Upper lobe of right lung (tissue), 1 donor: ENCODE measurements around the gene UBE2D2. TPM values are rescaled to one million over a fixed set of nuclear protein-coding genes. Genes with fewer than 3 reads are reported as not detected.

Experiments used
- ATAC-seq: fragments of 200-7000 bp; cut with Tn5 transposase; one replicate; pipeline ENCODE4 v1.9.1; 2020; ENCODE audit warnings: mild to moderate bottlenecking, moderate library complexity
- DNase-seq: peaks from one replicate; pipeline ENCODE4 v3.0.0-alpha.2; 2020
- H3K27ac ChIP-seq: fragments of 200-600 bp; one replicate; pipeline ENCODE4 v1.8.0; 2022
- H3K27me3 ChIP-seq: fragments of 200-600 bp; one replicate; pipeline ENCODE4 v1.8.0; 2022; ENCODE audit warnings: mild to moderate bottlenecking
- H3K36me3 ChIP-seq: fragments of 200-600 bp; one replicate; pipeline ENCODE4 v1.8.0; 2022
- H3K4me1 ChIP-seq: fragments of 200-600 bp; one replicate; pipeline ENCODE4 v1.8.0; 2022
- H3K4me3 ChIP-seq: fragments of 200-600 bp; one replicate; pipeline ENCODE4 v1.8.0; 2022; ENCODE audit warnings: mild to moderate bottlenecking
- H3K9me3 ChIP-seq: fragments of 200-600 bp; one replicate; pipeline ENCODE4 v1.8.0; 2022
- CTCF ChIP-seq: fragments of 200-600 bp; IDR thresholded peaks from one replicate; pipeline ENCODE4 v1.8.0; 2022; ENCODE audit warnings: antibody characterized with exemption
- intact Hi-C: fragments of 100-400 bp; cut with DNase I; formaldehyde crosslinking; loops from one replicate; pipeline ENCODE4 v1.11.0; 2022
- total RNA-seq: library from RNA; stranded (reverse); fragmentation: NEBNext Ultra II Directional; extraction: Animal tissue kit (Norgen Biotek cat#: 25700); gene quantifications from one replicate; pipeline ENCODE4 v1.2.1, GENCODE V29; 2021
- donor health status: DM: no; HTN: yes; CAD: no; lungs with severe emphysema.

Gene UBE2D2
- total RNA-seq, 1 donor from 2014 or later, result 95.9 TPM

GRCh38 chr5:139642891-139643871, 82.0 kb downstream of the UBE2D2 start:
- no peak overlapping the region for H3K4me3 ChIP-seq
- H3K9me3 ChIP-seq, result no peaks in the 10 kb centered on the region
- no peaks in the 10 kb centered on the region for H3K27me3 ChIP-seq
- H3K27ac ChIP-seq, result peak overlapping the region; percentile 9
- H3K36me3 ChIP-seq, result no peaks in the 10 kb centered on the region
- DNase-seq (peak; percentile 82), ATAC-seq (peak; percentile 59)
- intact Hi-C loops, result no loop called here
- no peak for TF ChIP-seq CTCF
- peaks cover 31% of the 10 kb centered on the region for H3K4me1 ChIP-seq

DNA sequence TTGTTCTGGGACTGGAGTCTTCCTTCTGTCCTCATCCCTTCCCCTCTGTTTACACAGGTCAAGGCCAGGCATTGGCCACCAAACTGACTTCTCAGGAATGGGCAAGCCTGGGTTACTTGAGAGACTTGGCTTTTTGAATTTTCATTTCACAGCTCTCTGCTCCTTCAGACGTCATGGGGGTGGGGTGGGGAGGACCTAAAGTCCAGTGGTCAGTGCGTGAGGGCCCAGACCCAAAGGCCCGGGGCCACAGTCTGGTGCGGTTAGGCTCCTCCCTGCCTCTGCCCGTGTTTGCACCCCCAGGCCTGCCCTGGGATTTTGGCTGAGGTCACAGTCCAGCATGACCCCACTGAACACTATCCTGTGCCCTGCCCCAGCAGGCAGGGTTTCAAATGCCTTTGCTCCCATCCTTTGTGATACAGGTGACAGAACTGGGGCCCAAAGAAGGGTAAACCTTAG, 82.9 kb downstream of the UBE2D2 start:
- no peak overlapping the region for H3K4me3 ChIP-seq
- no peaks in the 10 kb centered on the region for H3K36me3 ChIP-seq
- DNase-seq, result peak; percentile 39
- no peak for ATAC-seq
- H3K4me1 ChIP-seq, result peaks cover 23% of the 10 kb centered on the region
- H3K27me3 ChIP-seq, result no peaks in the 10 kb centered on the region
- no peaks in the 10 kb centered on the region for H3K9me3 ChIP-seq
- peak overlapping the region; percentile 9 for H3K27ac ChIP-seq
- TF ChIP-seq CTCF, result no peak
- intact Hi-C loops, result no loop called here

DNA sequence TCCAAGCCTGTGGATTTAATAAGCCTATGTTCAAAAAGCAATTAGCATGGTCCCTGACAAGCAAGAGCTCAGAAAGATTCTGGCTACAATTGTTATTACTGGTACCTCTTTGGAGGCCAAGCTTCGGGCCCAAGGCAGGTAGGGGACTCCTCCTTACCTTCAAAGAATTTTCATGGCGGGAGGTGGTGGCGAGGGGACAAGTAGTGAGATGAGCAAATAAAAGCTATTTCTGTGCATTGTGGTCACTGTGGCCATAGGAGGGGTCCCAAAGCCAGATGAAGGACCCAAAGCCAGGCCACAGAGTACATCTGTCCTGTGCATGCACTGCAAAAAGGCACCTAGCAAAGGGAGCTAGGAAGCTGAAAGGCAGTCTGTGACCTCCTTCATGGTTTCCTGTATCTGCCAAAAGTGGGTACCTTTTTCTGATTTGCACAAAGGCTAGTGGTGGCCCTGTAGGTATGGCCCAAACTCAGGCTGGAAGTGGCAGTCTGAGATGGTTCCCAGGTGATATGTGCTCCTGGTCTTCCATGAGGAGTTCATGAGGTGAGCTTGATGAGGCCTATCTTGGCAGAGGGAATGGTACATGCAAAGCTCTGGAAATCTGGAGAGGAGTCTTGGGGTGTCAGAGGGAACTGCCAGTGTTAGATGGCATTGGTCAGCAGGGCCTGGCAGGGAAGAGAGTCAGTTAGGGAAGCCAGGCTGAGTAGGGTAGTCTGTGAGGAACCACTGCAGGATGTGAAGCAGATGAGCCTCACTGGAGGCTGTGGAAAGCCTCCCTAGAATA, 83.7 kb downstream of the UBE2D2 start:
- no peak overlapping the region for H3K4me3 ChIP-seq
- H3K9me3 ChIP-seq, result no peaks in the 10 kb centered on the region
- intact Hi-C loops, result no loop called here
- H3K27ac ChIP-seq, result no peak overlapping the region
- no peak for TF ChIP-seq CTCF
- no peaks in the 10 kb centered on the region for H3K27me3 ChIP-seq
- peaks cover 23% of the 10 kb centered on the region for H3K4me1 ChIP-seq
- DNase-seq (peak; percentile 16), ATAC-seq (no peak)
- no peaks in the 10 kb centered on the region for H3K36me3 ChIP-seq

DNA sequence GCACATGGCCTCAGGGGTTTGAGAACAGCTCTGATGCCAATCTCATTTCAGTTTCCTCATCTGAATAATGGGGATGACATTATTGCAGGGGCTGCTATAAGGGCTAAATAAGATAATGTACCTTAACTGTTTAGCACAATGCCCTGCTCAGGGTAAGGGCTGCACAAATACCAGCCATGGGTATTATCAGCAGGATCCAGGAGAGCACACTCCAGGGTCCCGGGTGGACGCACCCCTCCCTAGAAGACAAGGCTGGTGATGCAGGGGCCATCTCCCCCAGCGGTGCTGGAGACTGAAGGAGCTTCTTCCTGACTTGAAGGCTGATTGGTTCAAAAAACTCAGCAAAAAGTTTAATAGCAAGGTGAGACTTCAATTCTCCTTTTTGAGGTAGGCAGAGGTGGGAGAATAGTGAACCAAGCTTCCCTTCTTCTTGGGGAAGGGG, 84.3 kb downstream of the UBE2D2 start:
- peaks cover 28% of the 10 kb centered on the region for H3K4me1 ChIP-seq
- no peak overlapping the region for H3K4me3 ChIP-seq
- TF ChIP-seq CTCF, result no peak
- no peaks in the 10 kb centered on the region for H3K27me3 ChIP-seq
- intact Hi-C loops, result no loop called here
- no peak overlapping the region for H3K27ac ChIP-seq
- no peaks in the 10 kb centered on the region for H3K9me3 ChIP-seq
- no peaks in the 10 kb centered on the region for H3K36me3 ChIP-seq
- ATAC-seq (no peak), DNase-seq (peak; percentile 35)

DNA sequence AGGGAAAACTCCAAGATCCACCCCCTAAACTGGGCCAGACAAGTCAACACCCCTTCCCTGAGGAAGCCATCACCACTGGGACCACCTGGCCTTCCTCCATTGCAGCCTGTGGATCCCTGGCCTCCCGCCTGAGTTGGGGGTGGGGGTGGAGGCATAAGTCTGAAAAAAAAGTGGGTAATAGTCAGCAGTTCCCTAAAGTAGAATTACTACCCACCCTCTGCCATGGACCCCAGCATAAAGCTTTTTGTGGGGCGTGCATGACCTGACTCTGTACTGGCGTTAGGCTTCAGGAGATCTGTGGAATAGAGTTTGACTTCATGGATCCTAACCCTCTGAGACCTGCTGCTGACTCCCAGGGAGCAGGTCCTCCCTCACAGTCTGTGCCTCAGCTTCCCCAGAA, 85.0 kb downstream of the UBE2D2 start:
- H3K36me3 ChIP-seq, result no peaks in the 10 kb centered on the region
- H3K4me1 ChIP-seq, result peaks cover 34% of the 10 kb centered on the region
- H3K4me3 ChIP-seq, result no peak overlapping the region
- H3K27me3 ChIP-seq, result no peaks in the 10 kb centered on the region
- intact Hi-C loops, result no loop called here
- DNase-seq (peak; percentile 41), ATAC-seq (no peak)
- no peak for TF ChIP-seq CTCF
- no peak overlapping the region for H3K27ac ChIP-seq
- H3K9me3 ChIP-seq, result no peaks in the 10 kb centered on the region
